Testis (tissue), 2 donors: ENCODE data around the gene ZDHHC7.

Experiments
- CTCF ChIP-seq, 3 experiments: fragments of 450-650 bp in 2 of 3; fragments of 200-600 bp in 1 of 3; sonication (generic) in 1 of 3; IDR thresholded peaks; one replicate each; pipeline ENCODE4 v1.5.1; 2016 to 2019; ENCODE audit warnings: antibody characterized with exemption in 3 of 3, mild to moderate bottlenecking in 2 of 3, moderate library complexity in 1 of 3
- POLR2A ChIP-seq: fragments of 450-650 bp; IDR thresholded peaks from one replicate; pipeline ENCODE4 v1.6.1; 2017; ENCODE audit warnings: antibody characterized with exemption, mild to moderate bottlenecking, moderate library complexity

- TF ChIP-seq CTCF (IDR thresholded peaks at IDR 0.05) (no peak), POLR2A (no peak)
These were observed 17.5 kb upstream of the ZDHHC7 start for GRCh38 chr16:85028685-85029407.
